BLaER1 treated with 17β-estradiol and CSF1 and Interleukin-3, amounts not matched to agents 10 nM and 100 nM (cell line): ENCODE measurements around the gene TBL1Y.

Experiments
- H3K27ac ChIP-seq, 11 experiments: shearing (Covaris generic); formaldehyde crosslinking; 2 replicates each; pipeline ENCODE4 v1.8.1; 2022
- H3K27me3 ChIP-seq, 11 experiments: shearing (Covaris generic); formaldehyde crosslinking; 2 replicates each; pipeline ENCODE4 v1.8.1; 2022
- H3K36me3 ChIP-seq, 11 experiments: shearing (Covaris generic); formaldehyde crosslinking; 2 replicates each; pipeline ENCODE4 v1.8.1; 2022
- H3K4me1 ChIP-seq, 10 experiments: shearing (Covaris generic); formaldehyde crosslinking; 2 replicates each; pipeline ENCODE4 v1.8.1; 2022
- H3K4me2 ChIP-seq, 11 experiments: shearing (Covaris generic); formaldehyde crosslinking; 2 replicates each; pipeline ENCODE4 v1.8.1; 2022
- H3K4me3 ChIP-seq, 10 experiments: shearing (Covaris generic); formaldehyde crosslinking; 2 replicates each; pipeline ENCODE4 v1.8.1; 2022
- H3K9ac ChIP-seq, 11 experiments: shearing (Covaris generic); formaldehyde crosslinking; 2 replicates each; pipeline ENCODE4 v1.8.1; 2022
- H3K9me3 ChIP-seq, 11 experiments: shearing (Covaris generic); formaldehyde crosslinking; replicated peaks in 1 of 11; 2 replicates each; pipeline ENCODE4 v1.8.1; 2022
- H4K20me1 ChIP-seq, 11 experiments: shearing (Covaris generic); formaldehyde crosslinking; 2 replicates each; pipeline ENCODE4 v1.8.1; 2022
- Cebpa-rat ChIP-seq, 11 experiments: shearing (Covaris generic); IDR thresholded peaks; 2 replicates each; pipeline ENCODE4 v1.8.1; 2022

TBL1Y gene

DNA sequence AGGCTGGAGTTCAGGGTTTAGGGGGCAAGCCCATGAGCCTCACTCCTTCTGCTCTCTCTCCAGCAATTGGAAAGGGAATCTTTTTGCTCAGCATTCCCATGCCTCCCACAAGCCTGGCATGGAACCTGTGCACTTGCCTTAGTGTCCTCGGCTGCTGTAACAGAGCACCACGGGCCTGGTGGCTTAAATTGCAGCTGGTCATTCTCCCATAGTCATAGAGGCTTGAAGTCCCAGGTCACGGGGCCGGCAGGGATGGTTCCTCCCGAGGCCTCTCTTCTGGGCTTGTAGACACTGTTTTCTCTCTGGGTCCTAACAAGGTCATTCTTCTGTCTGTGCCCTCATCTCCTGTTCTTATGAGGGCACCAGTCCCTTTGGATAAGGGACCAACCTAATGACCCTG is 57.2 kb downstream of the TBL1Y start:
- H3K36me3 ChIP-seq = no peaks in the 10 kb centered on the region
- H3K9me3 ChIP-seq = no peaks in the 10 kb centered on the region
- no peaks in the 10 kb centered on the region for H4K20me1 ChIP-seq
- H3K27ac ChIP-seq = no peak overlapping the region
- H3K4me2 ChIP-seq = no peak overlapping the region
- no peak for TF ChIP-seq Cebpa-rat (IDR thresholded peaks at IDR 0.05)
- no peak overlapping the region for H3K9ac ChIP-seq
- no peak overlapping the region for H3K4me3 ChIP-seq
- H3K27me3 ChIP-seq = no peaks in the 10 kb centered on the region
- no peaks in the 10 kb centered on the region for H3K4me1 ChIP-seq

GRCh38 chrY:6968191-6968590 is 57.7 kb downstream of the TBL1Y start:
- Histone ChIP-seq H3K4me1 (no peaks in the 10 kb centered on the region), H3K9me3 (no peaks in the 10 kb centered on the region), H3K9ac (no peak overlapping the region), H3K4me3 (no peak overlapping the region), H3K4me2 (no peak overlapping the region), H3K27ac (no peak overlapping the region), H4K20me1 (no peaks in the 10 kb centered on the region), H3K27me3 (no peaks in the 10 kb centered on the region), H3K36me3 (no peaks in the 10 kb centered on the region)
- TF ChIP-seq Cebpa-rat (IDR thresholded peaks at IDR 0.05) = no peak

DNA sequence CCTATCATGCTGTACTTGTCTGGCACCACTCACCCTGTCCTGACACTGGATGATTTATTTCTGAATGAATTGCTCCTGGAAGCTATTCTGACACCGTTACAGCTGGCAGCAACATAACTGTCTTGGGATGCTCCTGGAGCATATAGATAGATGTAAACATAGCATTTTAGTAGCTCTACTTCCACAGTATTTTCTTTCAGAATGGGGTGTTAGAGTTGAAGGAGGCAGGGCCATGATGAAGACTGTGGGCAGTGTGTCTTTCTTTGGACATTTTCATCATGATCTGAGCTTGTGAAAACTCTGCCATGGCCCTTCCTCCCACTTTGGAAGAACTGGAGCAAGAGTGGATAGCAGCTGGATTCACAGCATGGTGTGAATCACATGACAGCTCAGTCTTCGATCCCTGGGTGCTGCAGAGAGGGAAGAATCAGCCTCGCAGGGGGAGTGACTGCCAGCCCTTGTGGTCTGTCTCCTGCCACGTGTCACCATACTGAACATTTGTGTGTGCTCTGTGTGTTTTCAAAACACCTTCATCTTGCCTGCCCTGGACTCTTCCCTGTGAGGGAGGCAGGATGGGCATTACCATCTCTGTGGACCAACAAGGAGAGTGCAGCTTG is 61.9 kb downstream of the TBL1Y start:
- no peaks in the 10 kb centered on the region for H3K36me3 ChIP-seq
- H3K4me2 ChIP-seq = no peak overlapping the region
- TF ChIP-seq Cebpa-rat (IDR thresholded peaks at IDR 0.05) = no peak
- H3K27me3 ChIP-seq = no peaks in the 10 kb centered on the region
- H3K9me3 ChIP-seq = no peaks in the 10 kb centered on the region
- no peaks in the 10 kb centered on the region for H3K4me1 ChIP-seq
- no peak overlapping the region for H3K27ac ChIP-seq
- H4K20me1 ChIP-seq = no peaks in the 10 kb centered on the region
- H3K9ac ChIP-seq = no peak overlapping the region
- H3K4me3 ChIP-seq = no peak overlapping the region

GRCh38 chrY:6974971-6975370 is 64.5 kb downstream of the TBL1Y start:
- Histone ChIP-seq H3K9me3 (no peaks in the 10 kb centered on the region), H3K4me1 (no peaks in the 10 kb centered on the region), H3K27ac (no peak overlapping the region), H3K9ac (no peak overlapping the region), H3K4me2 (no peak overlapping the region), H4K20me1 (no peaks in the 10 kb centered on the region), H3K36me3 (no peaks in the 10 kb centered on the region), H3K27me3 (no peaks in the 10 kb centered on the region), H3K4me3 (no peak overlapping the region)
- no peak for TF ChIP-seq Cebpa-rat (IDR thresholded peaks at IDR 0.05)

GRCh38 chrY:6977783-6978182 is 67.3 kb downstream of the TBL1Y start:
- no peak overlapping the region for H3K4me3 ChIP-seq
- H3K4me2 ChIP-seq = no peak overlapping the region

DNA sequence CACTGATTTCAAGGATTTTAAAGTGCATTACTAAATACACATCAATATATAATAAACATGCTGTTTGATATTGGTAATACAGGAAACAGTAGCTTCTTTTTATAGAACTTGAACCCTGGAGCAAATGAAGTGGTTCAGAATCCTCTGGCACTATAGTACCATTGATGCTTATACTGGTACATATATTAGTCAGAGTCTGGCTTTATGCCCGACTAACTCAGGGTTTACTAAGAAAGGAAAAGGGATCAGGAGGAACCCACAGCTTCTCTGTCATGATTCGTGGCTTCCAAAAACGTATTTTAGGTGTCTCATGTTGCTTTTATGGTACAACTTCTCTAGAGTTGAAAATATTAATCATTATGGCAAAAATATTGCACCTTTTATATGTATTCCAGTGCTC is 72.7 kb downstream of the TBL1Y start:
- no peak for TF ChIP-seq Cebpa-rat (IDR thresholded peaks at IDR 0.05)
- H3K9ac ChIP-seq = no peak overlapping the region
- no peaks in the 10 kb centered on the region for H3K4me1 ChIP-seq
- H3K4me2 ChIP-seq = no peak overlapping the region
- no peaks in the 10 kb centered on the region for H4K20me1 ChIP-seq
- H3K36me3 ChIP-seq = no peaks in the 10 kb centered on the region
- H3K27ac ChIP-seq = no peak overlapping the region
- H3K4me3 ChIP-seq = no peak overlapping the region
- no peaks in the 10 kb centered on the region for H3K9me3 ChIP-seq
- H3K27me3 ChIP-seq = no peaks in the 10 kb centered on the region

More at GRCh38 chrY:6977783-6978182, 67.3 kb downstream of the TBL1Y start:
- TF ChIP-seq Cebpa-rat (IDR thresholded peaks at IDR 0.05) = no peak
- Histone ChIP-seq H3K36me3 (no peaks in the 10 kb centered on the region), H3K9me3 (no peaks in the 10 kb centered on the region), H3K27me3 (no peaks in the 10 kb centered on the region), H3K27ac (no peak overlapping the region), H3K4me1 (no peaks in the 10 kb centered on the region), H4K20me1 (no peaks in the 10 kb centered on the region), H3K9ac (no peak overlapping the region)

- Histone ChIP-seq H3K27me3 (no peaks in the 10 kb centered on the region), H3K4me2 (no peak overlapping the region), H3K9me3 (no peaks in the 10 kb centered on the region), H3K27ac (no peak overlapping the region), H3K9ac (no peak overlapping the region), H4K20me1 (no peaks in the 10 kb centered on the region), H3K36me3 (no peaks in the 10 kb centered on the region), H3K4me1 (no peaks in the 10 kb centered on the region), H3K4me3 (no peak overlapping the region)
- no peak for TF ChIP-seq Cebpa-rat (IDR thresholded peaks at IDR 0.05)
These were observed 77.3 kb downstream of the TBL1Y start for GRCh38 chrY:6987811-6988210.

DNA sequence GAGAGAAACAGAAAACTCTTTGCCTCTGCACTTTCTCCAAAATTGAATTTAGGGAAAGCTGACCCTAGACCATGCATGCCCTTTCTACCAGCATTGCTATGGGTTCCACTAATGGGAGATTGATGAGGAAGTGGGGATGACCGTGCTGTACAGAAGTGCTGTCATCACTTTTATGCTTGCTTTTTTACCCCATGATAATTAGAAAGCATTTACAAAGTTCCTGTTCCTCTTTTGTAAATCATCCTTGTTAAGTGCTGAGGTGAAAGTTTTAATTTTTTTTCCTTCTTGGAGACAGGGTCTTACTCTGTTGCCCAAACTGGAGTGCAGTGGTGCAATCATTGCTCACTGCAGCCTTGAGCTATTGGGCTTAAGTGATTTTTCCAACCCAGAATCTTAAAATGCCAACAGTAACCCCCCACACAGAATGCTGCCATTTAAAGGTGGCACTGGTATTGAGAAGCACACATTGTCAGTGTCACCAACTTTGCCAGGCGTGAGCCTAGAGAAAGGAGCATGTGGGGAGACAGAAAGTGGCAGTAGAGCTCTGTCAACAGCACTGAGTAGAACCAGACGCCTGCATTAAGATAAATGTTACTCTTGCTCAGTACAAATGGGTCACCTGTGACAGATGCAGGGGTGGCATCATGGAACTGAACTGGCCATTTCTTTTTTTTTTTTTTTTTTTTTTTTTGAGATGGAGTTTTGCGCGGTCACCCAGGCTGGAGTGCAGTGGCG is 79.6 kb downstream of the TBL1Y start:
- no peak for TF ChIP-seq Cebpa-rat (IDR thresholded peaks at IDR 0.05)

DNA sequence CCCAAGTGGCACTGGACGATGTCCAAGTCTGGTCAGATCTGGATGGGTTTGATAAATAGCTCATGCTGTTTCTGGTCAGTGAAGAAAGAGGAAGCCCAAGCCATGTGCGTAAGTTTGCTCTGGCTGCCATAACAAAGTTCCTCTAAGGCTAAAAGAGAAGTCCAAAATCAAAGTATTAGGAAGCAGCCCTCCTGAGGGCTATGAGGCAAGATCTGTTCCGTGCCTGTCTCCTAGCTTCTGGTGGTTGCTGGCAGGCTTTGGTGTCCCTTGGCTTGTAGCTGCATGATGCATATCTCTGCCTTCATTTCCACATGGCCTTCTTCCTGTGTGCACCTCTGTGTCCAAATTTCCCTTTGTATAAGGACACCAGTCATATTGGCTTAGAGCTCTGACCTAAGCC is 81.5 kb downstream of the TBL1Y start:
- no peak overlapping the region for H3K4me2 ChIP-seq
- H3K4me1 ChIP-seq = no peaks in the 10 kb centered on the region
- no peaks in the 10 kb centered on the region for H3K9me3 ChIP-seq
- H3K9ac ChIP-seq = no peak overlapping the region
- no peaks in the 10 kb centered on the region for H4K20me1 ChIP-seq
- no peak for TF ChIP-seq Cebpa-rat (IDR thresholded peaks at IDR 0.05)
- H3K27ac ChIP-seq = no peak overlapping the region
- no peaks in the 10 kb centered on the region for H3K27me3 ChIP-seq
- H3K4me3 ChIP-seq = no peak overlapping the region
- H3K36me3 ChIP-seq = no peaks in the 10 kb centered on the region

More for the DNA sequence above, 79.6 kb downstream of the TBL1Y start:
- H3K4me2 ChIP-seq = no peak overlapping the region
- no peak overlapping the region for H3K27ac ChIP-seq
- no peaks in the 10 kb centered on the region for H3K4me1 ChIP-seq
- no peak overlapping the region for H3K4me3 ChIP-seq
- H3K9ac ChIP-seq = no peak overlapping the region
- H4K20me1 ChIP-seq = no peaks in the 10 kb centered on the region
- H3K36me3 ChIP-seq = no peaks in the 10 kb centered on the region
- H3K9me3 ChIP-seq = no peaks in the 10 kb centered on the region
- H3K27me3 ChIP-seq = no peaks in the 10 kb centered on the region

GRCh38 chrY:6995987-6996386 is 85.5 kb downstream of the TBL1Y start:
- Histone ChIP-seq H3K9ac (no peak overlapping the region), H4K20me1 (no peaks in the 10 kb centered on the region), H3K4me3 (no peak overlapping the region), H3K36me3 (no peaks in the 10 kb centered on the region), H3K27me3 (no peaks in the 10 kb centered on the region), H3K27ac (no peak overlapping the region), H3K4me2 (no peak overlapping the region), H3K4me1 (no peaks in the 10 kb centered on the region), H3K9me3 (no peaks in the 10 kb centered on the region)
- TF ChIP-seq Cebpa-rat (IDR thresholded peaks at IDR 0.05) = no peak
